ENCODE measurements around the gene HOXC11. TPM values are rescaled to one million over a fixed set of nuclear protein-coding genes. Genes with fewer than 3 reads are reported as not detected.

HOXC11 gene
- total and polyA plus RNA-seq, 2 of the 4 experiments (the other 2 are of a cell fraction), result not detected

DNA sequence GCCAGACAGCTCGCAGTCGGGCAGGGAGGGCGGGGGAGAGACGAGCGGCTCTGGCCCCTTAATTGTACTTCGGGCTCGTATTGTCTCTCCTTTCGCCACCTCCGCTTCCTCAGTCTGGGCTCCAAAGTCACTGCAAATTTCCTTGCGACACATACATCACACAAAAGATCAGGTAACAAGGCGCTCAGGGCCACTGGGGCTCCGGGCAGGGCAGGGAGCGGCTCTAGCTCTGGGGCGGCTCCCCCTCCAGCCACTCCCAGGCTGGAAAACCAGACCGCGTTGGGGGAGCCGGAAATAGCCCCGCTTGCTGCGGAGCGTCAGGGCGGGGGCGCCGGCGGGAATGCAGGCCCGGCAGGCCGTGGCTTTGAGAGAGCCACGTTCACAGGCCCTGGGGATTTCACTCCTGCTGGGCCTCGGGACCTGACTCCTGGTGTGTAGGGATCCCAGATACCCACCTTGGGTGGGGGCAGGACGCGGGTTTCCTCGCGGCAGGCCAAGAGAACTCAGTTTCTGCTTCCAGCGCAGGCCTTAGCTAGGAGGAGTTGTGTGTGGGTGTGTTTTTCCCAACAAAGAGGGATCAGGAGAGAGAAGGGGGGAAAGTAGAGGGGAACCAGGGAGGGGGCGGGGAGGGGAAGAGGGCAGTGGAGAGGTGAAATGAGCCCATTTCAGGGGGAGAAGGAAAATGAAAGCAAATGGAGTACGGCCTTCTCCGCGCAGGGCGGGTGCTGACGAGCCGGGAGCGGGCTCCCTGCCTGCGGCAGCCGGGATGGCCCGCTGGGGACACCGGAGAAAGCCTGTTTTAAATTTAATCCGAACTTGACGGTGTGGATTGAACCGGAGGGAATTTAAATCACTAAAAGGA lies 22.7 kb downstream of the HOXC11 start:
- no peak overlapping the region for H2BK5ac ChIP-seq (ENCODE audit: low read depth, low read length, poor library complexity, severe bottlenecking)
- no peak overlapping the region for H3K23ac ChIP-seq (ENCODE audit: low read depth, low read length)
- peak overlapping the region; percentile 56 for H3K4me2 ChIP-seq (ENCODE audit: low read depth, low read length)
- ATAC-seq (ENCODE audit: low read depth) (0 out of 2 replicates have a peak, but pooled peaks have one; percentile 19), DNase-seq (no peak)
- no peak overlapping the region for H2BK120ac ChIP-seq (ENCODE audit: low read depth, low read length)
- peaks cover 2% of the 10 kb centered on the region; the same call in 1 of the 2 replicates for H3K4me1 ChIP-seq (ENCODE audit: control insufficient read depth, insufficient read depth, low read length)
- peaks cover 98% of the 10 kb centered on the region for H3K27me3 ChIP-seq (ENCODE audit: control insufficient read depth, insufficient read depth, low read length)
- no peak overlapping the region for H3K18ac ChIP-seq (ENCODE audit: low read depth, low read length)
- H2AFZ ChIP-seq (replicated peaks; ENCODE audit: low read length, poor library complexity), result peak overlapping the region; percentile 69
- no peaks in the 10 kb centered on the region for H3K36me3 ChIP-seq (ENCODE audit: control insufficient read depth, insufficient read depth, low read length)
- 9% methylated on average over 13 of the region's 48 CpGs; no CpG with 5 or more reads in 1 of the 2 experiments for WGBS, 2 experiments (ENCODE audit: extremely low coverage in 2 of 2, insufficient read length in 1 of 2)
- ChIA-PET POLR2A (ENCODE audit: unreplicated experiment) (no interaction called here), CTCF (no interaction called here)
- no TSS peak for BruUV-seq (replicated peaks)
- H2BK20ac ChIP-seq (ENCODE audit: low read depth, low read length), result no peak overlapping the region
- no peak overlapping the region for H2BK15ac ChIP-seq (ENCODE audit: low read depth, low read length)
- no peak overlapping the region for H3K27ac ChIP-seq (ENCODE audit: insufficient read depth, low read length)
- H3K14ac ChIP-seq (replicated peaks; ENCODE audit: low read depth, low read length), result no peak overlapping the region
- no peak overlapping the region for H3K4me3 ChIP-seq (ENCODE audit: insufficient read depth, low read depth, low read length)
- H4K8ac ChIP-seq (ENCODE audit: low read depth in 2 of 2, low read length in 2 of 2), result no peak overlapping the region
- in situ Hi-C loops (cut with MboI; ENCODE audit: low sequenced_read_pairs) (loop anchor here (10.0 kb wide), 2 partner anchors 231 to 379 kb away; no protein-coding TSS in a partner anchor), intact Hi-C loops (cut with micrococcal nuclease) (no loop called here), dilution Hi-C loops (cut with HindIII; ENCODE audit: low sequenced_read_pairs, unreplicated experiment) (no loop called here)
- H2AK9ac ChIP-seq (replicated peaks; ENCODE audit: low read depth, low read length, poor library complexity), result no peak overlapping the region
- no peak overlapping the region for H3K4ac ChIP-seq (ENCODE audit: low read depth, low read length)
- no peak overlapping the region for H4K5ac ChIP-seq (ENCODE audit: low read depth, low read length)
- no peaks in the 10 kb centered on the region; the same call in 1 of the 2 replicates for H4K20me1 ChIP-seq (ENCODE audit: insufficient read depth, low read length)
- no peak overlapping the region for H3K56ac ChIP-seq (ENCODE audit: extremely low read depth, insufficient read depth, low read length)
- H3K9me3 ChIP-seq (ENCODE audit: control insufficient read depth, insufficient read depth, low read length), result peaks cover 21% of the 10 kb centered on the region
- H3K9ac ChIP-seq (ENCODE audit: low read depth, low read length), result no peak overlapping the region
- no peak overlapping the region for H2AK5ac ChIP-seq (ENCODE audit: low read depth, low read length)
- no peaks in the 10 kb centered on the region for H3K79me1 ChIP-seq (ENCODE audit: low read depth in 1 of 2, low read length in 2 of 2)
- no peak overlapping the region for H4K91ac ChIP-seq (ENCODE audit: insufficient read depth, low read depth, low read length)
- no peaks in the 10 kb centered on the region for H3K9me1 ChIP-seq (ENCODE audit: insufficient read depth, low read length)
- TF ChIP-seq RAD21 (IDR thresholded peaks at IDR 0.05; ENCODE audit: low read length), result no peak
- no peak for TF ChIP-seq BHLHE40 (IDR thresholded peaks at IDR 0.05; ENCODE audit: low read depth, low read length)
- TF ChIP-seq MAFK (IDR thresholded peaks at IDR 0.05; ENCODE audit: low read depth, low read length), result no peak
- no peak for TF ChIP-seq MAZ (IDR thresholded peaks at IDR 0.05; ENCODE audit: borderline replicate concordance, low read depth, low read length)
- TF ChIP-seq RCOR1 (IDR thresholded peaks at IDR 0.05; ENCODE audit: insufficient replicate concordance, low read length), result no peak
- no peak for TF ChIP-seq FOS (IDR thresholded peaks at IDR 0.05; ENCODE audit: low read depth, low read length)
